D721Med (cell line): Measurements from ENCODE around the gene SDK1.

ENCODE experiments used
- DNase-seq: peaks from one replicate; pipeline ENCODE4 v3.0.0; 2011; ENCODE audit warnings: low spot score; ENCODE audit not compliant: insufficient read length
- FAIRE-seq: peaks from 2 replicates; lab custom pipeline; 2011; peaks lifted over from hg19 to GRCh38; lab: Jason Lieb, UNC
- TF ChIP-seq, protein P1 (sequence below): IDR thresholded peaks from 2 replicates; pipeline ENCODE4 v1.5.1; 2012; ENCODE audit warnings: mild to moderate bottlenecking, control low read depth; ENCODE audit not compliant: insufficient read depth; ENCODE audit errors: missing control alignments

Gene SDK1

DNA sequence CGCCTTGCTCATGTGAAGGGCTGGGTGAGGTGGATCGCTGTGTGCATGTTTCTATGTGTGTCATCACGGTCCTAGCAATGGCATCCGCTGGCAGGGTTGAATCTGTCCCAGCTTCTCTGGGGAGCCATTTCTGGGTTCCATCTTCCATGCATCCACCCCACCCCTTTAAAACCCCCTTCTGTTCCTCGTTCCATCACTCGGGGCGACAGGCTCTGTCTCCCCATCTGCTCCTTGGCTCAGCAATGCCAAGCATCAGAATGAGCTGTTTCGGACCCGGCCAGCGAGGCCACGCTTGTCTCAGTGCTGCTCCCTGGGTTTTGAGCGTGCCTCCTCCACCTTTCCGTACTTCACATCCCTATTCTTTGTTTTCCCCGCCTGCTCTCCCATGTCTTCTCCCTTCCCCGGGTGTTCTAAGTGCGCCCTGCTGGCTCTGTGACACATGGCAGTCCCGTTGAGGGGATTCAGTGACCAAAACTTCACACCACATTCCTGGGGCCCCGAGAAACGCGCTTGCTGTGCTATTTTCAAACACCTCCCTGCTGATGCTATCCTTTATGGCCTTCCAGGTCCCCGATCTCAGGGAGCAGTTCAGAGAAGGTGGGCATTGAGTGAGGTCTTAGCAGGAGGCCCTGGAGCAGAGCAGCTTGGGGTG is 827.0 kb downstream of the SDK1 start:
- TF ChIP-seq, protein P1, sequence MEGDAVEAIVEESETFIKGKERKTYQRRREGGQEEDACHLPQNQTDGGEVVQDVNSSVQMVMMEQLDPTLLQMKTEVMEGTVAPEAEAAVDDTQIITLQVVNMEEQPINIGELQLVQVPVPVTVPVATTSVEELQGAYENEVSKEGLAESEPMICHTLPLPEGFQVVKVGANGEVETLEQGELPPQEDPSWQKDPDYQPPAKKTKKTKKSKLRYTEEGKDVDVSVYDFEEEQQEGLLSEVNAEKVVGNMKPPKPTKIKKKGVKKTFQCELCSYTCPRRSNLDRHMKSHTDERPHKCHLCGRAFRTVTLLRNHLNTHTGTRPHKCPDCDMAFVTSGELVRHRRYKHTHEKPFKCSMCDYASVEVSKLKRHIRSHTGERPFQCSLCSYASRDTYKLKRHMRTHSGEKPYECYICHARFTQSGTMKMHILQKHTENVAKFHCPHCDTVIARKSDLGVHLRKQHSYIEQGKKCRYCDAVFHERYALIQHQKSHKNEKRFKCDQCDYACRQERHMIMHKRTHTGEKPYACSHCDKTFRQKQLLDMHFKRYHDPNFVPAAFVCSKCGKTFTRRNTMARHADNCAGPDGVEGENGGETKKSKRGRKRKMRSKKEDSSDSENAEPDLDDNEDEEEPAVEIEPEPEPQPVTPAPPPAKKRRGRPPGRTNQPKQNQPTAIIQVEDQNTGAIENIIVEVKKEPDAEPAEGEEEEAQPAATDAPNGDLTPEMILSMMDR = no peak
- no peak for DNase-seq
- FAIRE-seq = no peak

DNA sequence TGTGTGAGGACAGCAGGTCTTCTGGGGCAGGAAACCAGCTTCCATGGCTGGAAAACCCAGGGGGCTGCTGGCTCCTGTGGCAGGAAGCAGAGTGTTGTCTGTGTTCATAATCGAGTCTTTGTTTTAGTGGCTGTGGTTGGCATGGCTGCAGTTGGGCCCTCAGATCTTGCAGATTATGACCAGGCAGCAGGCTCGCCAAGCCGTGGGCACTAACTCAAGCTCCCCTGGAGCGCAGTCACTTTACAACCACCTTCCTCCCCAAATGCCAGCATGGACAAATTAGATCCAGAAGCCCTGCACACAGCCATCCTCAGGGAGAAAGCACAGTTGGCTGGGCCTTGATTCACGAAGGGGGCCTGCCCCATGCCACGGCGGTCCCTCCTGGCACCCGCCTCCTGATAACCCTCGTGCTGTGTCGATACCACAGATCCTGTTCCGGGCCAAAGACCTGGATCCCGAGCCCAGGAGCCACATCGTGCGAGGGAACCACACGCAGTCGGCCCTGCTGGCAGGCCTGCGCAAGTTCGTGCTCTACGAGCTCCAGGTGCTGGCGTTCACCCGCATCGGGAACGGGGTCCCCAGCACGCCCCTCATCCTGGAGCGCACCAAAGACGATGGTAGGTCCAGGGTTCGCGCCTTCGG is 828.5 kb downstream of the SDK1 start:
- TF ChIP-seq, protein P1 = no peak
- FAIRE-seq = no peak
- no peak for DNase-seq

DNA sequence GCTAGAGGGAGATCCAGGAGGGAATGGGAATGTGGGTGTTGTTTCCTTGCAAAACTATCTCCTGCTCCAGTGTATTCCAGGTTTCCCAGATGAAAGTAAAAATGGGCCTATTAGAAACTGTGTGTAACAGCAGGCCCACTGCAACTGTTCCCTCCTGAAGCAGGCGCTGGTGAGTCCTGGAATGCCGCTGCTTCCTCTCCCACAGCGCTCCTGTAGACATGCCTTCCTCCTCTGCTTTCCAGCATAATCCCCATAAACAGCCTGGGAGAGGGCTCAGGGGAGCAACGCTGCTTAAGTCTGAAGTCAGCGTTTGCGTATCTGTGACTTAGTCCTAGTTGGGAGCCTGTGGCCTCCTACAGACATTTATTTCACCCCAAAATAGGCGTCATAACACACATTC is 830.0 kb downstream of the SDK1 start:
- DNase-seq (no peak), FAIRE-seq (no peak)

DNA sequence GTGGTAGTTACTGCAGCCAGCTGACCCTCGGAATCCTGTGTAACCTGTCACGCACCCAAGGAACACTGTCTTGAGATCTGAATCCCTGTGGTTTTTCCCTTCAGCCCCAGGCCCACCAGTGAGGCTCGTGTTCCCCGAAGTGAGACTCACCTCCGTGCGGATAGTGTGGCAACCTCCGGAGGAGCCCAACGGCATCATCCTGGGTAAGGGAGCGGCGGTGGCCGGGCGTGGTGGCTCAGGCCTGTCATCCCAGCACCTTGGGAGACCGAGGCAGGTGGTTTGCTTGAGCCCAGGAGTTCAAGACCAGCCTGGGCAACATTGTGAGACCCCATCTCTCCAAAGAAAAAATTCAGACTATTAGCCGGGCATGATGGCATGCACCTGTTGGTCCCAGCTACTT is 831.2 kb downstream of the SDK1 start:
- no peak for FAIRE-seq
- TF ChIP-seq, protein P1 = no peak

More for the DNA sequence above, 830.0 kb downstream of the SDK1 start:
- TF ChIP-seq, protein P1 = no peak

DNA sequence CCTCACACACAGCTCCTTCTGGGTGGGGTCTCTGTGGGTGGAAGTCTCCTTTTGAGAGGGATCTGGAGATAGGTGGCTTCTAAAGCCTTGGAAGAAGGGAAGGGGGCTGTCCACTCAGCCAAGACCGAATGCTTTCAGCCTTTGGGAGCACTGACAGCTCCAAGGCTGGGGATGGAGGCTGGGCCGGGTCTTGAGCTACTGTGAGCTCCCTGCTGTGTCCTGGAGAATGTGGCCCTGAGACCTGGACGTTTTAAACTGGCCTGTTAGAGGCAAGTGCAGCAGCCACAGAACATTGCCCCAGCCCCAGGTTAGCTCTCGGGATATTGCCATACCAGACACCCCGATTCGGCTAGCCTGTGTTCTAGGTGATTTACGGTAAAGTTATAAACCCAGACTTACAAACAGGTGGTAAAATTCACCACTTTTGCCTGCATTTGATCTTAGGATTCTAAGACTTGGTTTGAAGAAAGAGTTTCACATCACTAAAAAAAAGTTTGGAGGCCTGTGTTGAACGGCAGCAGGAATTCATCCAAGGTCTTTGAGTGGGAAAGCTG is 832.5 kb downstream of the SDK1 start:
- no peak for DNase-seq
- FAIRE-seq = no peak
- TF ChIP-seq, protein P1 = no peak

More for the DNA sequence above, 831.2 kb downstream of the SDK1 start:
- no peak for DNase-seq

DNA sequence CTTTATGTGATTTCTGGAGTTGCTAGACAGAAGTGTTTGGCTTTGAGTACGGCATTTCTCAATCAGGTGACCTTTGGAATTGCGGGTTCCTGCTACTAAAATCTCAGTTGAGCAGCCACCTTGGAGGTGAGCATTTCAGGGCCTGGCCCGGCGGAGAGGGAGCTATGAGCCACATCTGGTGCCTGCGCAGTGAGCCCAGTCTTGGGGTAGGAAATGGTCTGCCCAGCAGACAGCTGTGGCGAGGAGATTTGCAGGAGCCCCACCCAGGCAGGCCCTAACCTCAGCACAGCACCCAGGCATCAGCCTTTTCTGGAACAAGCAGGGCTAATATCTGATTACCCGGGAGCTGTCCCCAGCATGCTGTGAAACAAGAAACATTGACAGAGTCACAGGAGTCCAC is 833.2 kb downstream of the SDK1 start:
- TF ChIP-seq, protein P1 = no peak
- DNase-seq (no peak), FAIRE-seq (no peak)

DNA sequence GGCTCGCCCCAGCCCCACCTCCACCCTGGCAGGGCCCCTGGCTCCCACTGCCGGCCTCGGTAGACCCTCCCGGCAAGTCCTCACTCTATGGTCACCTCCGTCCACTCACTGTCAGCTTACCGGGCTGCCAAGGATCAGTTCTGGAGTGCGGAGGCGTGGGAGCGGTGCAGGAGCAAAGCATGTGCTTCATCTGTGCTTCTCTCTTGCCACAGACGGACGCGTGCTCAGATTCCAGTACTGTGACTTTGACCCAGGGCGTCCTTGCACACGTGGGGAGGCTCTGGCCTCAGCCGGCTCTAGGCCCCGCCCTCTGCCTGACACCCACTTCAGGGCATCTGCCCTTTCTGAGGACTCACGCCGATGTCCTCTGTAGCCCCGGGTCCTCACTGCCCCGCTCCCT is 833.6 kb downstream of the SDK1 start:
- DNase-seq = no peak
- TF ChIP-seq, protein P1 = no peak
- FAIRE-seq = no peak
